AG04450 (cell line): ENCODE data around the gene TRIOBP. TPM values are rescaled to one million over a fixed set of nuclear protein-coding genes. Genes with fewer than 3 reads are reported as not detected.

Source experiments
- CTCF ChIA-PET: fragments of 300-600, 350-600 bp; formaldehyde crosslinking; extraction: SDS; loops from one replicate; lab custom pipeline; 2022; ENCODE audit warnings: antibody characterized with exemption, inconsistent platforms; lab: Charles Lee
- POLR2A ChIA-PET: fragments of 350-600 bp; formaldehyde crosslinking; extraction: SDS; loops from one replicate; lab custom pipeline; 2021; ENCODE audit warnings: antibody characterized with exemption, inconsistent platforms; lab: Yijun Ruan, JAX
- DNase-seq: peaks from one replicate; pipeline ENCODE4 v3.0.0-alpha.2; 2011; ENCODE audit warnings: low read depth, low spot score
- H3K27ac ChIP-seq: one replicate; pipeline ENCODE4 v1.5.1; 2012; ENCODE audit warnings: low read depth, low read length, control low read depth
- H3K27me3 ChIP-seq: one replicate; pipeline ENCODE4 v1.6.0; 2012; ENCODE audit warnings: low read length; ENCODE audit not compliant: control insufficient read depth, insufficient read depth
- H3K4me3 ChIP-seq: 2 replicates; pipeline ENCODE4 v1.5.1; 2011; ENCODE audit warnings: mild to moderate bottlenecking, low read depth, low read length, control low read depth
- H3K9me3 ChIP-seq: 2 replicates; pipeline ENCODE4 v1.5.1; 2012; ENCODE audit warnings: low read length; ENCODE audit not compliant: control insufficient read depth, insufficient read depth
- CTCF ChIP-seq: IDR thresholded peaks from 2 replicates; pipeline ENCODE4 v1.5.1; 2011; ENCODE audit warnings: low read depth, low read length, control low read depth, inconsistent platforms
- polyA plus RNA-seq: library from polyadenylated mRNA; depleted of rRNA; stranded (reverse); fragments of >200 nt; gene quantifications from 2 replicates; pipeline ENCODE4 v1.2.3, GENCODE V29; 2011

The TRIOBP gene
- polyA plus RNA-seq, 1 experiment, result 37.0 TPM

GRCh38 chr22:37739611-37740049, 42.8 kb downstream of the TRIOBP start:
- H3K27ac ChIP-seq, result peak overlapping the region; percentile 70
- CTCF ChIA-PET, result interaction anchor here (1.2 kb wide), 1 partner anchor 96 kb away, joined by 5 read pairs; no protein-coding TSS in a partner anchor
- DNase-seq, result no peak
- H3K9me3 ChIP-seq, result no peaks in the 10 kb centered on the region; the same call in 1 of the 2 replicates
- POLR2A ChIA-PET, result interaction anchor here (1.0 kb wide), 1 partner anchor 36 kb away, joined by 4 read pairs; no protein-coding TSS in a partner anchor
- H3K4me3 ChIP-seq, result no peak overlapping the region
- no peak for TF ChIP-seq CTCF
- no peaks in the 10 kb centered on the region for H3K27me3 ChIP-seq

- CTCF ChIA-PET, result no interaction called here
- Histone ChIP-seq H3K9me3 (no peaks in the 10 kb centered on the region; the same call in 1 of the 2 replicates), H3K27ac (peak overlapping the region; percentile 87), H3K27me3 (no peaks in the 10 kb centered on the region), H3K4me3 (no peak overlapping the region)
- POLR2A ChIA-PET, result interaction anchor here (0.6 to 3.0 kb wide), 11 partner anchors 10 to 71 kb away, joined by 3 to 16 read pairs (median 4); partner anchors contain the start of genes LGALS1 and NOL12
- TF ChIP-seq CTCF, result no peak
- DNase-seq, result no peak
Measured at GRCh38 chr22:37740455-37741311, 43.8 kb downstream of the TRIOBP start.

- DNase-seq, result peak; percentile 98
- H3K27me3 ChIP-seq, result no peaks in the 10 kb centered on the region
- no peaks in the 10 kb centered on the region; the same call in 1 of the 2 replicates for H3K9me3 ChIP-seq
- peak overlapping the region; percentile 89 for H3K27ac ChIP-seq
- ChIA-PET POLR2A (interaction anchor here (0.6 to 3.0 kb wide), 10 partner anchors 9 to 72 kb away, joined by 3 to 16 read pairs (median 4); partner anchors contain the start of genes LGALS1 and NOL12), CTCF (interaction anchor here (0.6 kb wide), 2 partner anchors 75 to 1171 kb away, joined by 3 read pairs; no protein-coding TSS in a partner anchor)
- TF ChIP-seq CTCF, result no peak
- H3K4me3 ChIP-seq, result no peak overlapping the region
Measured at GRCh38 chr22:37741312-37741795, 44.5 kb downstream of the TRIOBP start.

GRCh38 chr22:37742376-37743171, 45.7 kb downstream of the TRIOBP start:
- no peak overlapping the region for H3K4me3 ChIP-seq
- peak; percentile 73 for DNase-seq
- no peak for TF ChIP-seq CTCF
- no peaks in the 10 kb centered on the region; the same call in 1 of the 2 replicates for H3K9me3 ChIP-seq
- H3K27me3 ChIP-seq, result no peaks in the 10 kb centered on the region
- POLR2A ChIA-PET, result interaction anchor here (1.0 to 3.0 kb wide), 2 partner anchors 67 to 134 kb away, joined by 4 to 11 read pairs; partner anchors contain the start of genes GGA1 and LGALS1
- peak overlapping the region; percentile 89 for H3K27ac ChIP-seq
- CTCF ChIA-PET, result no interaction called here
